ENCODE data around the gene SCN7A.
"Not testable (repeated sequence)": the region's sequence is repeated elsewhere in the genome, so short reads cannot be mapped to it uniquely, and the experiment has no call there.

Gene SCN7A

DNA sequence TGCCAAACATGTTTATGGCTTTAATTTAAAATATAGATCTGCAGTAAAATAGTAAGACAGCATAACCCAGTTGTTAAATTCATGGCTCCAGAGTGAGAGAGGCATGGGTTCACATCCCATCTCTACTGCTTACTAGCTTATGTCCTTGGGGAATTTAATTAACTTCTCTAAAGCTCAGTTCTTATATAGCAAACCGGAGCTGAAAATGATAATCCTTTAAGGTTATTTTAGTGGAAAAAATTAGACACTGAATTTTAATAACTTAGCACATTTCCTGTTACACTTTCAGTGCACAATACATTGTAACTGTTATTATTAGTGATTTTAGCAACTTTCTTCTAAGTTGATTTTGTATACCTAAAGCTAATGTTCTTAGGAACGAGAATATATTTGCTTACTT is 133.1 kb downstream of the SCN7A start:
- no peak for DNase-seq (ENCODE audit: low spot score)

DNA sequence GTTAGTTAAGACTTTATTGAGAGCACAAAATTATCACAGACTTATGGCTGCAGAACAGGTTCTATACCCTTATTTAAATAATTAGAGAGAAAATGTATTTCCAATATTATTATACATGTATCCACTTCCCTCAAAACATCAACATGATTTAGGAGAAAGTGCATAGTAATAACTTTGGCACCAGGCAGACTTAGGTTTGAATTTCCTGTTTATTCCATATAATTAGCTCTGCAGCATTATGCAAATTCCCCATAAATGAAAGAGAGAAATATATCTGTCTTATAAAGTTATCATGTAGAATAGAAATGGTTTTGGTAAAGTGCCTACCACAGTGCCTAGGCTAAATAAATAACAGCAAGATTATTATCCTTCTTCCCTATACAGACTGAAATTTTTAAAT is 133.6 kb downstream of the SCN7A start:
- no peak for DNase-seq (ENCODE audit: low spot score)

GRCh38 chr2:166357950-166358321 is 136.1 kb downstream of the SCN7A start:
- not testable (repeated sequence) for DNase-seq (ENCODE audit: low spot score)

- no peak for DNase-seq (ENCODE audit: low spot score)
These were observed 136.7 kb downstream of the SCN7A start for GRCh38 chr2:166357068-166357949.

Data from SK-N-DZ (cell line).